A673 (cell line): Measurements from ENCODE around the gene FBLN1.

Experiments
- CTCF ChIP-seq: fragments of 300-800, 200-600 bp; sonication (generic); conservative IDR thresholded peaks from 2 replicates; pipeline ENCODE4 v1.5.1; 2017; ENCODE audit warnings: low read depth, mild to moderate bottlenecking, antibody characterized with exemption, low read length, moderate library complexity, mixed read lengths
- EZH2 ChIP-seq: fragments of 200-600 bp; sonication (generic); IDR thresholded peaks from 2 replicates; pipeline ENCODE4 v1.6.1; 2017; ENCODE audit warnings: borderline replicate concordance, low read depth, mild to moderate bottlenecking, mixed read lengths, antibody characterized with exemption, low read length; ENCODE audit not compliant: poor library complexity, severe bottlenecking

GRCh38 chr22:45499746-45500145, 2.9 kb upstream of the FBLN1 start:
- TF ChIP-seq CTCF (no peak), EZH2 (no peak)
